ENCODE measurements around the gene S1PR2. TPM values are rescaled to one million over a fixed set of nuclear protein-coding genes. Genes with fewer than 3 reads are reported as not detected.

S1PR2 gene
- total RNA-seq, 1 donor from 2014 or later = 12.5 TPM

DNA sequence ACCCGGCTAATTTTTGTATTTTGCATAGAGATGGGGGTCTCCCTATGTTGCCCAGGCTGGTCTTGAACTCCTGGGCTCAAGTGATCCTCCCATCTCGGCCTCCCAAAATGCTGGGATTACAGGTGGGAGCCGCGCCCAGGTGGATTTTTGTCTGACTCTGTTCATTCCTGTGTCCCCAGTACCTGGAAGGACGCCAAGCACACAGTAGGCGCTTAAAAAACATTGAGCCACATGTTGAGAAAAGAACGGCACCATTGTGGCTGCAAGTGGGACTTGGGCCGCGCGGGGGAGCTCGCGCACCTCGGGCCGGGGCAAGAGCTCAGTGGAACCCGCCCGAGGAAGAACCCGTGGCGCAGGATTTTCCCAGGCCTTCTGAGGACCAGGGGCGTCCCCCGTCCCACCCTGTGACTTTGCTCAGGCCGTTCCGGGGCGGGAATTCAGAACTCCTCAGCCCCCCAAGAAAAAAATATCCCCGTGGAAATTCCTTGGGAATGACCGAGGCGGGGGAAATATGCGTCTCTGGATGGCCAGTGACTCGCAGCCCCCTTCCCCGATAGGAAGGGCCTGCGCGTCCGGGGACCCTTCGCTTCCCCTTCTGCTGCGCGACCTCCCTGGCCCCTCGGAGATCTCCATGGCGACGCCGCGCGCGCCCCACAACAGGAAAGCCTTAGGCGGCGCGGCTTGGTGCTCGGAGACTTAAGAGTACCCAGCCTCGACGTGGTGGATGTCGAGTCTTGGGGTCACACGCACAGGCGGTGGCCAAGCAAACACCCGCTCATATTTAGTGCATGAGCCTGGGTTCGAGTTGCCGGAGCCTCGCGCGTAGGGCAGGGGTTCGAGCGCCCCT lies 38.4 kb upstream of the S1PR2 start:
- H3K4me3 Mint-ChIP-seq (ENCODE audit: unreplicated experiment) = no peak overlapping the region
- peaks cover 7% of the 10 kb centered on the region for H3K27me3 Mint-ChIP-seq (ENCODE audit: unreplicated experiment)
- no peaks in the 10 kb centered on the region for H3K4me1 Mint-ChIP-seq (ENCODE audit: low read depth, unreplicated experiment)

DNA sequence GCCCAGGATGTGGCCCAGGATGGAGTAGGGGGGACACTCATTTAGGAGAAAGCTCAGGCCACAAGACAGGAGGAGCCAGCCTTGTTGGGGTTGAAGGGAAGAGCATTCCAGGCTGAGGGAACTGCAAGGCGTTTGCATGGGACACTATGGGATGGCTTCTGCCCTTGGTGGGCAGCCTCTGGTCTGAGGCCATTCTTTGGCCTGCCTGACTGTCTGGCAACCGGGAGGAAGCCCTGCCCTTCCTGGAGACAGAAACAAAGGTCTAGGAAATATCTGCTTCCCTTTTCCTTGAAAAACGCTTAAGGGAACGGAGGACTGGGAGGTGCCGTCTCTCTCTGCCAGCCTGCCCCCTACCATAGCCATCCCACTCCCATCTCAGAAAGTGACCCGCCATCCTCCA lies 36.9 kb upstream of the S1PR2 start:
- no peaks in the 10 kb centered on the region for H3K36me3 Mint-ChIP-seq (ENCODE audit: unreplicated experiment)
- TF ChIP-seq, protein P1, sequence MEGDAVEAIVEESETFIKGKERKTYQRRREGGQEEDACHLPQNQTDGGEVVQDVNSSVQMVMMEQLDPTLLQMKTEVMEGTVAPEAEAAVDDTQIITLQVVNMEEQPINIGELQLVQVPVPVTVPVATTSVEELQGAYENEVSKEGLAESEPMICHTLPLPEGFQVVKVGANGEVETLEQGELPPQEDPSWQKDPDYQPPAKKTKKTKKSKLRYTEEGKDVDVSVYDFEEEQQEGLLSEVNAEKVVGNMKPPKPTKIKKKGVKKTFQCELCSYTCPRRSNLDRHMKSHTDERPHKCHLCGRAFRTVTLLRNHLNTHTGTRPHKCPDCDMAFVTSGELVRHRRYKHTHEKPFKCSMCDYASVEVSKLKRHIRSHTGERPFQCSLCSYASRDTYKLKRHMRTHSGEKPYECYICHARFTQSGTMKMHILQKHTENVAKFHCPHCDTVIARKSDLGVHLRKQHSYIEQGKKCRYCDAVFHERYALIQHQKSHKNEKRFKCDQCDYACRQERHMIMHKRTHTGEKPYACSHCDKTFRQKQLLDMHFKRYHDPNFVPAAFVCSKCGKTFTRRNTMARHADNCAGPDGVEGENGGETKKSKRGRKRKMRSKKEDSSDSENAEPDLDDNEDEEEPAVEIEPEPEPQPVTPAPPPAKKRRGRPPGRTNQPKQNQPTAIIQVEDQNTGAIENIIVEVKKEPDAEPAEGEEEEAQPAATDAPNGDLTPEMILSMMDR (IDR thresholded peaks at IDR 0.05; ENCODE audit: partially characterized antibody, unreplicated experiment) = no peak
- H3K27ac Mint-ChIP-seq (ENCODE audit: unreplicated experiment) = no peak overlapping the region
- DNase-seq = no peak
- no peaks in the 10 kb centered on the region for H3K4me1 Mint-ChIP-seq (ENCODE audit: low read depth, unreplicated experiment)
- H3K9me3 Mint-ChIP-seq (ENCODE audit: unreplicated experiment) = no peaks in the 10 kb centered on the region
- H3K27me3 Mint-ChIP-seq (ENCODE audit: unreplicated experiment) = peaks cover 5% of the 10 kb centered on the region
- no peak overlapping the region for H3K4me3 Mint-ChIP-seq (ENCODE audit: unreplicated experiment)

More for the DNA sequence above, 38.4 kb upstream of the S1PR2 start:
- TF ChIP-seq, protein P1 (IDR thresholded peaks at IDR 0.05; ENCODE audit: partially characterized antibody, unreplicated experiment) = peak; percentile 80
- Mint-ChIP-seq H3K36me3 (ENCODE audit: unreplicated experiment) (no peaks in the 10 kb centered on the region), H3K27ac (ENCODE audit: unreplicated experiment) (no peak overlapping the region), H3K9me3 (ENCODE audit: unreplicated experiment) (no peaks in the 10 kb centered on the region)
- peak; percentile 86 for DNase-seq

DNA sequence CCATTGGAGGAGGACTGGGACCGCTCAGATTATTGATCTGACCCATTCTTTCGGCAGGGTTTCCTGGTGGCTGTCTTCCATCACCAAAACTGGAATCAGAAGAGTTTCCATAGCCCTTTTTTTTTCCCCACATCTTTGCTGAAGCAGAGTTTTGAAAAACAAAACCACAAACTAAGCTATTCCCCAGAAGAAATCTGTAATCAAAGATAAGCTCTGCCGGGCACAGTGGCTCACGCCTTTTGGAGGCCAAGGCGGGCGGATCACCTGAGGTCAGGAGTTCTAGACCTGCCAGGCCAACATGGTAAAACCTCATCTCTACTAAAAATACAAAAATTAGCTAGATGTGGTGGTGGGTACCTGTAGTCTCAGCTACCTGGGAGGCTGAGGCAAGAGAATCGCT lies 35.6 kb upstream of the S1PR2 start:
- TF ChIP-seq, protein P1 (IDR thresholded peaks at IDR 0.05; ENCODE audit: partially characterized antibody, unreplicated experiment) = no peak
- no peak overlapping the region for H3K27ac Mint-ChIP-seq (ENCODE audit: unreplicated experiment)
- H3K36me3 Mint-ChIP-seq (ENCODE audit: unreplicated experiment) = no peaks in the 10 kb centered on the region
- DNase-seq = no peak
- peak overlapping the region; percentile 25 for H3K4me3 Mint-ChIP-seq (ENCODE audit: unreplicated experiment)
- H3K4me1 Mint-ChIP-seq (ENCODE audit: low read depth, unreplicated experiment) = no peaks in the 10 kb centered on the region
- H3K27me3 Mint-ChIP-seq (ENCODE audit: unreplicated experiment) = peaks cover 4% of the 10 kb centered on the region
- H3K9me3 Mint-ChIP-seq (ENCODE audit: unreplicated experiment) = no peaks in the 10 kb centered on the region

DNA sequence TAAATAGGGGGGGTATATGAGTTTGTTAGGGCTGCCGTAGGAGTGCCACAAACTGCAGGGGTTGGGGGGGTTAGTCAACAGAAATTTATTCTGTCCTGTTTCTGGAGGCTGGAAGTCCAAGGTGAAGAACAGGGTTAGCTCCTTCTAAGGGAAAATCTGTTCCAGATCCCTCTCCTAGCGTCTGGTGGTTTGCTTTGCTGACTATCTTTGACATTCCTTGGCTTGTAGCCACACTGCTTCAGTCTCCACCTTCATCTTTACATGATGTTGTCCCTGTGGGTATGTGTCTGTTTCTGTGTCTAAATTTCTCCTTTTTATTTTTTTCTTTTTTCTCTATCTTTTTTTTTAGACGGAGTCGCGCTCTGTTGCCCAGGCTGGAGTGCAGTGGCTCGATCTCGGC lies 31.6 kb upstream of the S1PR2 start:
- H3K27ac Mint-ChIP-seq (ENCODE audit: unreplicated experiment) = no peak overlapping the region
- no peak for DNase-seq
- H3K4me3 Mint-ChIP-seq (ENCODE audit: unreplicated experiment) = no peak overlapping the region
- H3K4me1 Mint-ChIP-seq (ENCODE audit: low read depth, unreplicated experiment) = no peaks in the 10 kb centered on the region
- TF ChIP-seq, protein P1 (IDR thresholded peaks at IDR 0.05; ENCODE audit: partially characterized antibody, unreplicated experiment) = no peak
- peaks cover 3% of the 10 kb centered on the region for H3K27me3 Mint-ChIP-seq (ENCODE audit: unreplicated experiment)
- H3K9me3 Mint-ChIP-seq (ENCODE audit: unreplicated experiment) = no peaks in the 10 kb centered on the region
- H3K36me3 Mint-ChIP-seq (ENCODE audit: unreplicated experiment) = peaks cover 2% of the 10 kb centered on the region

DNA sequence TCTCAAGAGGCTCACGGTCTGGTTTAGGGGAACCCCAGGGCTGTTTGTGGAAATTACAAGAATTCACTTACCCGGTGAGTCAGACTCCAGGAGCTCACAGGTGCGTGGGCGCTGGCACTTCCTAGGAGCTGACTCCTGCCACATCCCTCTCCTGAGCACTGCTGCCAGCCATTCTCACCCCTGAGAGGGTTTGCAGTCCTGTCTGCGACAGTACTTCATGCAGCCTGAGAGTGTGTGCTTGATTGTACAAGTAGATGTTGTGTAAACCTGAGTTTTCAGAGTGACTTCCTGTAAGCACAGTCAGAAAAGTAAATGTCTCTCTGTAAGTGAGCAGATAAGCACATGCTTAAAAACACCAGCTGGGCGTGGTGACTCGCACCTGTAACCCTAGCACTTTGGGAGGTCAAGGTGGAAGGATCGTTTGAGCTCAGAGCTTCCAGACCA lies 29.0 kb upstream of the S1PR2 start:
- Mint-ChIP-seq H3K9me3 (ENCODE audit: unreplicated experiment) (no peaks in the 10 kb centered on the region), H3K4me1 (ENCODE audit: low read depth, unreplicated experiment) (no peaks in the 10 kb centered on the region), H3K27ac (ENCODE audit: unreplicated experiment) (no peak overlapping the region), H3K4me3 (ENCODE audit: unreplicated experiment) (no peak overlapping the region), H3K36me3 (ENCODE audit: unreplicated experiment) (peaks cover 11% of the 10 kb centered on the region), H3K27me3 (ENCODE audit: unreplicated experiment) (peaks cover 5% of the 10 kb centered on the region)
- no peak for DNase-seq
- TF ChIP-seq, protein P1 (IDR thresholded peaks at IDR 0.05; ENCODE audit: partially characterized antibody, unreplicated experiment) = no peak

All from glutamatergic neuron (in vitro differentiated cells).